ENCODE measurements around the gene HTR2C.

GRCh38 chrX:114599911-114600310, 16.0 kb downstream of the HTR2C start:
- TF ChIP-seq E2F4 (CRISPR knock-in tag; IDR thresholded peaks at IDR 0.05; ENCODE audit: borderline replicate concordance, low read depth) (no peak), CTCF (IDR thresholded peaks at IDR 0.05) (no peak), ATF1 (CRISPR knock-in tag; IDR thresholded peaks at IDR 0.05) (no peak), ATF2 (CRISPR knock-in tag; IDR thresholded peaks at IDR 0.05; ENCODE audit: borderline replicate concordance, low read depth) (no peak), USF2 (CRISPR knock-in tag; IDR thresholded peaks at IDR 0.05) (no peak), TCF7 (CRISPR knock-in tag; IDR thresholded peaks at IDR 0.05; ENCODE audit: low read depth) (no peak), HMGXB4 (CRISPR knock-in tag; IDR thresholded peaks at IDR 0.05) (no peak), SOX15 (CRISPR knock-in tag; IDR thresholded peaks at IDR 0.05) (no peak), ESRRA (CRISPR knock-in tag; IDR thresholded peaks at IDR 0.05; ENCODE audit: borderline replicate concordance) (no peak), ZSCAN18 (CRISPR knock-in tag; IDR thresholded peaks at IDR 0.05) (no peak)

All from WTC11 (cell line).